Rectal smooth muscle tissue (tissue), 1 donor: ENCODE results near the gene WHAMM.

Experiments used
- H3K27ac ChIP-seq: one replicate; pipeline ENCODE4 v1.7.0; 2013; ENCODE audit warnings: low read depth, low read length, inconsistent platforms
- H3K27me3 ChIP-seq: one replicate; pipeline ENCODE4 v1.7.0; 2013; ENCODE audit warnings: low read length; ENCODE audit not compliant: control insufficient read depth, insufficient read depth
- H3K36me3 ChIP-seq: one replicate; pipeline ENCODE4 v1.7.0; 2013; ENCODE audit warnings: low read length; ENCODE audit not compliant: control insufficient read depth, insufficient read depth
- H3K4me1 ChIP-seq: one replicate; pipeline ENCODE4 v1.7.0; 2013; ENCODE audit warnings: low read length; ENCODE audit not compliant: control insufficient read depth, insufficient read depth
- H3K4me3 ChIP-seq: one replicate; pipeline ENCODE4 v1.7.0; 2013; ENCODE audit warnings: low read length
- H3K9ac ChIP-seq: one replicate; pipeline ENCODE4 v1.7.0; 2013; ENCODE audit warnings: low read length

Gene WHAMM

GRCh38 chr15:82832601-82833361, 23.4 kb downstream of the WHAMM start:
- Histone ChIP-seq H3K27me3 (no peaks in the 10 kb centered on the region), H3K36me3 (peaks cover 51% of the 10 kb centered on the region), H3K27ac (no peak overlapping the region), H3K4me1 (no peaks in the 10 kb centered on the region), H3K9ac (no peak overlapping the region), H3K4me3 (no peak overlapping the region)

GRCh38 chr15:82833362-82833682, 23.9 kb downstream of the WHAMM start:
- Histone ChIP-seq H3K4me1 (no peaks in the 10 kb centered on the region), H3K4me3 (no peak overlapping the region), H3K27me3 (no peaks in the 10 kb centered on the region), H3K36me3 (peaks cover 46% of the 10 kb centered on the region), H3K27ac (no peak overlapping the region), H3K9ac (no peak overlapping the region)

GRCh38 chr15:82835391-82835917, 26.0 kb downstream of the WHAMM start:
- Histone ChIP-seq H3K4me1 (no peaks in the 10 kb centered on the region), H3K4me3 (no peak overlapping the region), H3K27me3 (no peaks in the 10 kb centered on the region), H3K27ac (no peak overlapping the region), H3K9ac (no peak overlapping the region), H3K36me3 (peaks cover 31% of the 10 kb centered on the region)

- no peak overlapping the region for H3K9ac ChIP-seq
- no peak overlapping the region for H3K27ac ChIP-seq
- H3K4me3 ChIP-seq, result no peak overlapping the region
- H3K27me3 ChIP-seq, result no peaks in the 10 kb centered on the region
- peaks cover 25% of the 10 kb centered on the region for H3K36me3 ChIP-seq
- H3K4me1 ChIP-seq, result no peaks in the 10 kb centered on the region
Measured at GRCh38 chr15:82838096-82838735, 28.8 kb downstream of the WHAMM start.

- H3K27me3 ChIP-seq, result no peaks in the 10 kb centered on the region
- H3K36me3 ChIP-seq, result peaks cover 22% of the 10 kb centered on the region
- H3K4me3 ChIP-seq, result no peak overlapping the region
- no peak overlapping the region for H3K9ac ChIP-seq
- no peaks in the 10 kb centered on the region for H3K4me1 ChIP-seq
- H3K27ac ChIP-seq, result no peak overlapping the region
Measured at GRCh38 chr15:82839136-82839535, 29.7 kb downstream of the WHAMM start.

- no peaks in the 10 kb centered on the region for H3K4me1 ChIP-seq
- peaks cover 19% of the 10 kb centered on the region for H3K36me3 ChIP-seq
- H3K9ac ChIP-seq, result no peak overlapping the region
- no peak overlapping the region for H3K27ac ChIP-seq
- H3K27me3 ChIP-seq, result no peaks in the 10 kb centered on the region
- H3K4me3 ChIP-seq, result no peak overlapping the region
Measured at GRCh38 chr15:82840166-82840565, 30.7 kb downstream of the WHAMM start.

- H3K27ac ChIP-seq, result no peak overlapping the region
- no peak overlapping the region for H3K4me3 ChIP-seq
Measured at GRCh38 chr15:82843566-82843965, 34.1 kb downstream of the WHAMM start.

GRCh38 chr15:82845686-82846085, 36.3 kb downstream of the WHAMM start:
- no peak overlapping the region for H3K27ac ChIP-seq
- H3K36me3 ChIP-seq, result no peaks in the 10 kb centered on the region
- no peak overlapping the region for H3K9ac ChIP-seq

More at GRCh38 chr15:82843566-82843965, 34.1 kb downstream of the WHAMM start:
- H3K27me3 ChIP-seq, result no peaks in the 10 kb centered on the region
- H3K36me3 ChIP-seq, result no peaks in the 10 kb centered on the region
- H3K4me1 ChIP-seq, result no peaks in the 10 kb centered on the region
- H3K9ac ChIP-seq, result no peak overlapping the region

GRCh38 chr15:82846621-82847020, 37.2 kb downstream of the WHAMM start:
- Histone ChIP-seq H3K27me3 (no peaks in the 10 kb centered on the region), H3K27ac (no peak overlapping the region), H3K36me3 (no peaks in the 10 kb centered on the region), H3K4me1 (no peaks in the 10 kb centered on the region), H3K4me3 (no peak overlapping the region), H3K9ac (no peak overlapping the region)

More at GRCh38 chr15:82845686-82846085, 36.3 kb downstream of the WHAMM start:
- Histone ChIP-seq H3K4me3 (no peak overlapping the region), H3K4me1 (no peaks in the 10 kb centered on the region), H3K27me3 (no peaks in the 10 kb centered on the region)

- H3K9ac ChIP-seq, result no peak overlapping the region
- no peak overlapping the region for H3K4me3 ChIP-seq
- no peaks in the 10 kb centered on the region for H3K36me3 ChIP-seq
- no peaks in the 10 kb centered on the region for H3K4me1 ChIP-seq
- no peak overlapping the region for H3K27ac ChIP-seq
- H3K27me3 ChIP-seq, result no peaks in the 10 kb centered on the region
Measured at GRCh38 chr15:82847703-82848102, 38.3 kb downstream of the WHAMM start.

GRCh38 chr15:82848241-82848993, 39.0 kb downstream of the WHAMM start:
- Histone ChIP-seq H3K27me3 (no peaks in the 10 kb centered on the region), H3K9ac (no peak overlapping the region), H3K27ac (no peak overlapping the region), H3K4me3 (no peak overlapping the region), H3K4me1 (no peaks in the 10 kb centered on the region), H3K36me3 (no peaks in the 10 kb centered on the region)
